B cell (primary cell): Measurements from ENCODE around the gene NDUFA5. TPM values are rescaled to one million over a fixed set of nuclear protein-coding genes. Genes with fewer than 3 reads are reported as not detected.

ENCODE experiments used
- ATAC-seq: fragments of 200-7000 bp; cut with Tn5 transposase; one replicate; pipeline ENCODE4 v1.10.0; 2021; ENCODE audit warnings: low read depth, mild to moderate bottlenecking, moderate number of reproducible peaks, moderate library complexity
- CTCF ChIA-PET: fragments of 350-600 bp; sonication (Branson Sonifier 250); formaldehyde crosslinking; loops from one replicate; lab custom pipeline; 2021; ENCODE audit warnings: antibody characterized with exemption, inconsistent platforms; lab: Charles Lee
- POLR2A ChIA-PET: fragments of 350-600 bp; sonication (Branson Sonifier 250); formaldehyde crosslinking; loops from one replicate; lab custom pipeline; 2021; ENCODE audit warnings: antibody characterized with exemption; lab: Charles Lee
- DNase-seq: peaks from one replicate; pipeline ENCODE4 v3.0.0; 2013
- H2AFZ ChIP-seq: 2 replicates; pipeline ENCODE4 v1.6.1; 2012; ENCODE audit warnings: mild to moderate bottlenecking, low read depth, low read length; ENCODE audit not compliant: insufficient read depth, poor library complexity, severe bottlenecking
- H3K27ac ChIP-seq, 2 donors: 1 replicate in 1 of 2; 2 replicates in 1 of 2; pipeline ENCODE4 v1.5.1; 2012 to 2013; ENCODE audit warnings: low read length in 2 of 2, mild to moderate bottlenecking in 2 of 2, moderate library complexity in 1 of 2
- H3K27me3 ChIP-seq, 4 experiments: fragments of 200-600 bp in 1 of 4; sonication (generic) in 1 of 4; replicated peaks in 1 of 4; 1 replicate in 2 of 4; 2 replicates in 2 of 4; pipeline versions ENCODE4 v1.6.1 to v1.7.0; 2013 to 2016; ENCODE audit warnings: low read length in 3 of 4, mild to moderate bottlenecking in 2 of 4, mixed read lengths in 1 of 4, moderate library complexity in 1 of 4; ENCODE audit not compliant: insufficient read depth in 4 of 4, control insufficient read depth in 3 of 4; ENCODE audit errors: control extremely low read depth in 1 of 4
- H3K36me3 ChIP-seq, 2 experiments: replicated peaks in 1 of 2; 1 replicate in 1 of 2; 2 replicates in 1 of 2; pipeline versions ENCODE4 v1.6.1 to v1.7.1; 2013; ENCODE audit warnings: low read length in 1 of 2; ENCODE audit not compliant: insufficient read depth in 2 of 2, control insufficient read depth in 1 of 2; ENCODE audit errors: control extremely low read depth in 1 of 2, extremely low read depth in 1 of 2
- H3K4me1 ChIP-seq, 2 donors: fragments of 200-600 bp in 1 of 2; sonication (generic) in 1 of 2; 1 replicate in 1 of 2; 2 replicates in 1 of 2; pipeline versions ENCODE4 v1.5.1 to v1.6.1; 2013 to 2017; ENCODE audit warnings: low read length in 2 of 2; ENCODE audit not compliant: control insufficient read depth in 2 of 2, insufficient read depth in 2 of 2
- H3K4me2 ChIP-seq: replicated peaks from 2 replicates; pipeline ENCODE3; 2012; ENCODE audit warnings: mild to moderate bottlenecking, low read depth, low read length; ENCODE audit not compliant: poor library complexity, severe bottlenecking
- H3K4me3 ChIP-seq, 5 experiments: fragments of 200-600 bp in 1 of 5; sonication (generic) in 1 of 5; 1 replicate in 3 of 5; 2 replicates in 2 of 5; pipeline versions ENCODE4 v1.5.1 to v1.7.0; 2011 to 2016; ENCODE audit warnings: low read length in 4 of 5, mild to moderate bottlenecking in 4 of 5, low read depth in 2 of 5, control low read depth in 1 of 5, moderate library complexity in 1 of 5; ENCODE audit not compliant: insufficient read depth in 1 of 5; ENCODE audit errors: control extremely low read depth in 1 of 5, extremely low read depth in 1 of 5
- H3K79me2 ChIP-seq: fragments of 200-600 bp; sonication (generic); one replicate; pipeline ENCODE4 v1.6.0; 2016; ENCODE audit warnings: low read length; ENCODE audit not compliant: control insufficient read depth, insufficient read depth
- H3K9ac ChIP-seq: fragments of 200-600 bp; sonication (generic); 2 replicates; pipeline ENCODE4 v1.6.1; 2017; ENCODE audit warnings: mild to moderate bottlenecking, low read length, moderate library complexity
- H3K9me3 ChIP-seq, 3 donors: one replicate each; pipeline versions ENCODE4 v1.6.1 to v1.7.1; 2013; ENCODE audit warnings: low read length in 2 of 3; ENCODE audit not compliant: control insufficient read depth in 2 of 3, insufficient read depth in 1 of 3; ENCODE audit errors: control extremely low read depth in 1 of 3
- H4K20me1 ChIP-seq: 2 replicates; pipeline ENCODE4 v1.6.0; 2012; ENCODE audit warnings: mild to moderate bottlenecking, low read length; ENCODE audit not compliant: insufficient read depth, control insufficient read depth, poor library complexity, severe bottlenecking
- H3K27ac Mint-ChIP-seq: one replicate; pipeline ENCODE4 v1.8.0; 2021; ENCODE audit warnings: mixed read lengths
- H3K27me3 Mint-ChIP-seq: one replicate; pipeline ENCODE4 v1.8.0; 2021; ENCODE audit warnings: mixed read lengths
- H3K4me1 Mint-ChIP-seq: one replicate; pipeline ENCODE4 v1.8.0; 2021; ENCODE audit warnings: mixed read lengths
- H3K4me3 Mint-ChIP-seq: one replicate; pipeline ENCODE4 v1.8.0; 2021; ENCODE audit warnings: mixed read lengths
- H3K9me3 Mint-ChIP-seq: one replicate; pipeline ENCODE4 v1.8.0; 2022; ENCODE audit warnings: mixed read lengths; ENCODE audit not compliant: insufficient read depth
- EZH2 ChIP-seq: IDR thresholded peaks from 2 replicates; pipeline ENCODE4 v1.6.1; 2012; ENCODE audit warnings: borderline replicate concordance, low read depth, mild to moderate bottlenecking, moderate library complexity, low read length; ENCODE audit not compliant: insufficient read depth, poor library complexity, severe bottlenecking
- WGBS: methylation state at CpG from one replicate; pipeline ENCODE4 v1.1.5; 2013; ENCODE audit warnings: missing lambda C conversion rate; ENCODE audit not compliant: insufficient coverage; 5-methylcytosine and 5-hydroxymethylcytosine counted together
- intact Hi-C: fragments of 100-400 bp; cut with micrococcal nuclease; formaldehyde crosslinking; loops from one replicate; pipeline ENCODE4 v1.10.0; 2022
- polyA plus RNA-seq: library from polyadenylated mRNA; depleted of rRNA; stranded (reverse); fragments of >200 nt; gene quantifications from 2 replicates; pipeline ENCODE4 v1.2.3, GENCODE V29; 2012
- total RNA-seq, 2 donors: library from RNA; stranded (reverse); fragments of 120-200 nt in 1 of 2; gene quantifications; 1 replicate in 1 of 2; 2 replicates in 1 of 2; pipeline versions ENCODE4 v1.2.3 to v1.2.4, GENCODE V29; 2013 to 2022
- TF ChIP-seq, protein P1 (sequence below): fragments of 200-600 bp; IDR thresholded peaks from one replicate; pipeline ENCODE4 v1.8.0; 2022; ENCODE audit warnings: antibody characterized with exemption, mild to moderate bottlenecking

NDUFA5 gene
- total and polyA plus RNA-seq, 2 donors (not counting 1 experiment from before 2014, with no cell fraction given) = 8.1 to 50.7 TPM

DNA sequence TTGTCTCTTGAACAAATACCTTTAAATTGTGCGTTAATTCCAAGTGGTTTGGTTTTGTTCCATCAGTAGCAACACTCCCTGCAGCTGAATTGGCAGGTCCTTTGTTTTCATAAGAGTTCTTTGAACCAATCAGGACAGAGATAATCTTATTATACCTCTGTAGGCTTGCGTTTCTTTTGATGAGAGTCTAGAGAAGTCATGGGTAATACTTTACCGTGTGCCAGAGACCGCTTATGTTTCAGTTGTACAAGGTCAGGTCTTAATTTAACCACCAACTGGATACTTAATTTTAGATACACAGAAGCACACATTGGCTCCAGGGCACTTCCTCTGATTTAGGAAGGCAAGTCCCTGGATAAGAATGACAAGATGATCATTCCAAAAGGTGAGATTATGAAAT, 43.9 kb upstream of the NDUFA5 start, which contains the start of gene ASB15:
Gene ASB15 (plus strand): TSS at position 292 of the 400 bp plus-strand sequence. CDS start 12,682 bp downstream, outside the sequence.
- no peak within 1 kb of the TSS for H3K4me3 Mint-ChIP-seq
- no peaks in the 10 kb centered on the region for H3K9me3 ChIP-seq
- no peaks in the 10 kb centered on the region for H3K4me1 Mint-ChIP-seq
- ATAC-seq = no peak
- no peak within 1 kb of the TSS for H3K27ac ChIP-seq
- H3K4me1 ChIP-seq = no peaks in the 10 kb centered on the region
- no peaks in the 10 kb centered on the region for H3K79me2 ChIP-seq
- H4K20me1 ChIP-seq = no peaks in the 10 kb centered on the region
- WGBS = no CpG with 5 or more reads among the region's 4 CpGs
- CTCF ChIA-PET = no interaction called here
- no peaks in the 10 kb centered on the region for H3K36me3 ChIP-seq
- no peak for TF ChIP-seq EZH2
- TF ChIP-seq, protein P1, sequence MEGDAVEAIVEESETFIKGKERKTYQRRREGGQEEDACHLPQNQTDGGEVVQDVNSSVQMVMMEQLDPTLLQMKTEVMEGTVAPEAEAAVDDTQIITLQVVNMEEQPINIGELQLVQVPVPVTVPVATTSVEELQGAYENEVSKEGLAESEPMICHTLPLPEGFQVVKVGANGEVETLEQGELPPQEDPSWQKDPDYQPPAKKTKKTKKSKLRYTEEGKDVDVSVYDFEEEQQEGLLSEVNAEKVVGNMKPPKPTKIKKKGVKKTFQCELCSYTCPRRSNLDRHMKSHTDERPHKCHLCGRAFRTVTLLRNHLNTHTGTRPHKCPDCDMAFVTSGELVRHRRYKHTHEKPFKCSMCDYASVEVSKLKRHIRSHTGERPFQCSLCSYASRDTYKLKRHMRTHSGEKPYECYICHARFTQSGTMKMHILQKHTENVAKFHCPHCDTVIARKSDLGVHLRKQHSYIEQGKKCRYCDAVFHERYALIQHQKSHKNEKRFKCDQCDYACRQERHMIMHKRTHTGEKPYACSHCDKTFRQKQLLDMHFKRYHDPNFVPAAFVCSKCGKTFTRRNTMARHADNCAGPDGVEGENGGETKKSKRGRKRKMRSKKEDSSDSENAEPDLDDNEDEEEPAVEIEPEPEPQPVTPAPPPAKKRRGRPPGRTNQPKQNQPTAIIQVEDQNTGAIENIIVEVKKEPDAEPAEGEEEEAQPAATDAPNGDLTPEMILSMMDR = no peak
- intact Hi-C loops = no loop called here
- no peaks in the 10 kb centered on the region for H3K9me3 Mint-ChIP-seq
- no peak within 1 kb of the TSS for H3K4me3 ChIP-seq
- DNase-seq = no peak
- H3K9ac ChIP-seq = no peak within 1 kb of the TSS
- no peak within 1 kb of the TSS for H2AFZ ChIP-seq
- no peak within 1 kb of the TSS for H3K27ac Mint-ChIP-seq
- H3K27me3 Mint-ChIP-seq = peaks cover 30% of the 10 kb centered on the region
- no peak within 1 kb of the TSS for H3K4me2 ChIP-seq
- POLR2A ChIA-PET = no interaction called here
- H3K27me3 ChIP-seq = peaks cover 0 to 3% (median 0%) of the 10 kb centered on the region in 4 experiments

DNA sequence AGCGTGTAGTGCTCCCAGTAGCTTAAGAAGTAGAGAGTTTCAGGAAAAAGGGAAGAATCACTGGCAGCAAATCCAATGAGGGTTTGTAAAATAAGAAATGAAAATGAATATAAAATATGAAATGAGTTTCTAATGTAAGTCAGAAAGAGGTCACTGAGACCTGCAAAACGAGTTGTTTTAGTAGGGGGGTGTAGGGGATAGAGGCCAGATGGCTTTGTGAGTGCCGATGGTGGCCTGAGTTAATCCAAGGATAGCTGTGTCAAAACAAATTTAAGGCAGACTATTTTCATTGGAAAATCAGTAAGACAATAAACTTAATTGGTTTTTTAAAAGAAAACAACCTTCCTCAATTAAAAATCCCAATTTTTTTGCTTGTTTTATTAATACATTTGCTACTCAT, 43.3 kb upstream of the NDUFA5 start:
- H2AFZ ChIP-seq = no peak overlapping the region
- H3K9ac ChIP-seq = no peak overlapping the region
- no peaks in the 10 kb centered on the region for H4K20me1 ChIP-seq
- Mint-ChIP-seq H3K27me3 (peaks cover 30% of the 10 kb centered on the region), H3K4me1 (no peaks in the 10 kb centered on the region), H3K9me3 (no peaks in the 10 kb centered on the region), H3K4me3 (no peak overlapping the region), H3K27ac (no peak overlapping the region)
- intact Hi-C loops = no loop called here
- DNase-seq = no peak
- H3K27ac ChIP-seq = no peak overlapping the region
- no peaks in the 10 kb centered on the region for H3K4me1 ChIP-seq
- no peak overlapping the region for H3K4me2 ChIP-seq
- TF ChIP-seq, protein P1 = no peak
- TF ChIP-seq EZH2 = no peak
- 64% methylated on average over 2 of the region's 3 CpGs for WGBS
- H3K4me3 ChIP-seq = no peak overlapping the region
- ATAC-seq = no peak
- ChIA-PET CTCF (no interaction called here), POLR2A (no interaction called here)
- H3K36me3 ChIP-seq = no peaks in the 10 kb centered on the region
- H3K27me3 ChIP-seq = peaks cover 0 to 6% (median 0%) of the 10 kb centered on the region in 4 experiments
- no peaks in the 10 kb centered on the region for H3K79me2 ChIP-seq
- H3K9me3 ChIP-seq = no peaks in the 10 kb centered on the region
